A549 (cell line): ENCODE results near the gene DOK6.

ENCODE experiments used
- SMC3 ChIP-seq: fragments of >200 bp; sonication (Bioruptor Twin); formaldehyde crosslinking; IDR thresholded peaks from 3 replicates; pipeline ENCODE4 v1.6.1; 2018; ENCODE audit warnings: inconsistent platforms
- ZC3H11A ChIP-seq: fragments of 450-650 bp; IDR thresholded peaks from 2 replicates; pipeline ENCODE4 v1.6.1; 2014; ENCODE audit warnings: antibody characterized with exemption, mild to moderate bottlenecking
- TF ChIP-seq, protein P1 (sequence below): fragments of >200 bp; sonication (Bioruptor Twin); formaldehyde crosslinking; IDR thresholded peaks from 3 replicates; pipeline ENCODE4 v1.5.1; 2016
- TF ChIP-seq, protein P2 (sequence below): fragments of 250-450 bp; sonication (Bioruptor Pico); IDR thresholded peaks from 2 replicates; pipeline ENCODE4 v1.5.0; 2021; ENCODE audit warnings: mild to moderate bottlenecking, moderate library complexity, borderline replicate concordance

- TF ChIP-seq, protein P1, sequence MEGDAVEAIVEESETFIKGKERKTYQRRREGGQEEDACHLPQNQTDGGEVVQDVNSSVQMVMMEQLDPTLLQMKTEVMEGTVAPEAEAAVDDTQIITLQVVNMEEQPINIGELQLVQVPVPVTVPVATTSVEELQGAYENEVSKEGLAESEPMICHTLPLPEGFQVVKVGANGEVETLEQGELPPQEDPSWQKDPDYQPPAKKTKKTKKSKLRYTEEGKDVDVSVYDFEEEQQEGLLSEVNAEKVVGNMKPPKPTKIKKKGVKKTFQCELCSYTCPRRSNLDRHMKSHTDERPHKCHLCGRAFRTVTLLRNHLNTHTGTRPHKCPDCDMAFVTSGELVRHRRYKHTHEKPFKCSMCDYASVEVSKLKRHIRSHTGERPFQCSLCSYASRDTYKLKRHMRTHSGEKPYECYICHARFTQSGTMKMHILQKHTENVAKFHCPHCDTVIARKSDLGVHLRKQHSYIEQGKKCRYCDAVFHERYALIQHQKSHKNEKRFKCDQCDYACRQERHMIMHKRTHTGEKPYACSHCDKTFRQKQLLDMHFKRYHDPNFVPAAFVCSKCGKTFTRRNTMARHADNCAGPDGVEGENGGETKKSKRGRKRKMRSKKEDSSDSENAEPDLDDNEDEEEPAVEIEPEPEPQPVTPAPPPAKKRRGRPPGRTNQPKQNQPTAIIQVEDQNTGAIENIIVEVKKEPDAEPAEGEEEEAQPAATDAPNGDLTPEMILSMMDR = no peak
- TF ChIP-seq ZC3H11A = no peak
- no peak for TF ChIP-seq SMC3
- TF ChIP-seq, protein P2, sequence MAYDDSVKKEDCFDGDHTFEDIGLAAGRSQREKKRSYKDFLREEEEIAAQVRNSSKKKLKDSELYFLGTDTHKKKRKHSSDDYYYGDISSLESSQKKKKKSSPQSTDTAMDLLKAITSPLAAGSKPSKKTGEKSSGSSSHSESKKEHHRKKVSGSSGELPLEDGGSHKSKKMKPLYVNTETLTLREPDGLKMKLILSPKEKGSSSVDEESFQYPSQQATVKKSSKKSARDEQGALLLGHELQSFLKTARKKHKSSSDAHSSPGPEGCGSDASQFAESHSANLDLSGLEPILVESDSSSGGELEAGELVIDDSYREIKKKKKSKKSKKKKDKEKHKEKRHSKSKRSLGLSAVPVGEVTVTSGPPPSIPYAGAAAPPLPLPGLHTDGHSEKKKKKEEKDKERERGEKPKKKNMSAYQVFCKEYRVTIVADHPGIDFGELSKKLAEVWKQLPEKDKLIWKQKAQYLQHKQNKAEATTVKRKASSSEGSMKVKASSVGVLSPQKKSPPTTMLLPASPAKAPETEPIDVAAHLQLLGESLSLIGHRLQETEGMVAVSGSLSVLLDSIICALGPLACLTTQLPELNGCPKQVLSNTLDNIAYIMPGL (CRISPR knock-in tag) = no peak
Observed at GRCh38 chr18:69635482-69635881, 234.8 kb downstream of the DOK6 start.
